Right atrium auricular region (tissue), 2 donors: ENCODE data around the gene GABRG3. TPM values are rescaled to one million over a fixed set of nuclear protein-coding genes. Genes with fewer than 3 reads are reported as not detected.

ENCODE experiments used
- DNase-seq: peaks from one replicate; pipeline ENCODE4 v3.0.0-alpha.2; 2019; ENCODE audit warnings: low spot score
- H3K27ac ChIP-seq, 2 donors: fragments of 200-600 bp; sonication (generic); 1 replicate in 1 of 2; 2 replicates in 1 of 2; pipeline ENCODE4 v1.5.1; 2016 to 2019
- H3K27me3 ChIP-seq, 2 donors: fragments of 200-600 bp; sonication (generic); one replicate each; pipeline versions ENCODE4 v1.5.1 to v1.6.0; 2017 to 2019
- H3K36me3 ChIP-seq: fragments of 200-600 bp; sonication (generic); one replicate; pipeline ENCODE4 v1.5.1; 2016
- H3K4me1 ChIP-seq, 2 donors: fragments of 200-600 bp; sonication (generic); one replicate each; pipeline versions ENCODE4 v1.5.1 to v1.6.0; 2017 to 2019
- H3K4me3 ChIP-seq, 2 donors: fragments of 200-600 bp; sonication (generic); 1 replicate in 1 of 2; 2 replicates in 1 of 2; pipeline ENCODE4 v1.5.1; 2017 to 2019; ENCODE audit warnings: mild to moderate bottlenecking in 1 of 2, moderate library complexity in 1 of 2
- H3K9me3 ChIP-seq, 2 donors: fragments of 200-600 bp; sonication (generic); one replicate each; pipeline ENCODE4 v1.5.1; 2019
- CTCF ChIP-seq, 2 donors: fragments of 200-600 bp; sonication (generic); IDR thresholded peaks; one replicate each; pipeline ENCODE4 v1.5.1; 2019; ENCODE audit warnings: antibody characterized with exemption in 2 of 2
- total RNA-seq, 2 donors: library from RNA; depleted of rRNA; stranded (reverse); fragments of >200 nt; gene quantifications; one replicate each; pipeline ENCODE4 v1.1.0, GENCODE V29; 2016

The GABRG3 gene
- total RNA-seq, 2 donors from 2014 or later: not detected

GRCh38 chr15:27201425-27201824 is 230.4 kb downstream of the GABRG3 start:
- DNase-seq: no peak
- TF ChIP-seq CTCF (IDR thresholded peaks at IDR 0.05): no peak
- Histone ChIP-seq H3K9me3 (no peaks in the 10 kb centered on the region), H3K27me3 (no peaks in the 10 kb centered on the region), H3K4me3 (no peak overlapping the region), H3K4me1 (no peaks in the 10 kb centered on the region), H3K36me3 (no peaks in the 10 kb centered on the region), H3K27ac (no peak overlapping the region)

GRCh38 chr15:27210176-27210575 is 239.2 kb downstream of the GABRG3 start:
- H3K27ac ChIP-seq: no peak overlapping the region
- H3K27me3 ChIP-seq: no peaks in the 10 kb centered on the region
- no peak overlapping the region for H3K4me3 ChIP-seq
- no peaks in the 10 kb centered on the region for H3K4me1 ChIP-seq
- no peaks in the 10 kb centered on the region for H3K36me3 ChIP-seq
- no peak for DNase-seq
- TF ChIP-seq CTCF (IDR thresholded peaks at IDR 0.05): no peak
- H3K9me3 ChIP-seq: no peaks in the 10 kb centered on the region

- DNase-seq: peak; percentile 21
These were observed 243.1 kb downstream of the GABRG3 start for GRCh38 chr15:27214032-27214431.

GRCh38 chr15:27214961-27215360 is 244.0 kb downstream of the GABRG3 start:
- Histone ChIP-seq H3K9me3 (no peaks in the 10 kb centered on the region), H3K4me3 (no peak overlapping the region), H3K27ac (no peak overlapping the region), H3K4me1 (no peaks in the 10 kb centered on the region), H3K36me3 (no peaks in the 10 kb centered on the region), H3K27me3 (no peaks in the 10 kb centered on the region)
- DNase-seq: peak; percentile 28
- TF ChIP-seq CTCF (IDR thresholded peaks at IDR 0.05): no peak

More at GRCh38 chr15:27214032-27214431, 243.1 kb downstream of the GABRG3 start:
- Histone ChIP-seq H3K4me1 (no peaks in the 10 kb centered on the region), H3K4me3 (no peak overlapping the region), H3K9me3 (no peaks in the 10 kb centered on the region), H3K36me3 (no peaks in the 10 kb centered on the region), H3K27ac (no peak overlapping the region), H3K27me3 (no peaks in the 10 kb centered on the region)
- TF ChIP-seq CTCF (IDR thresholded peaks at IDR 0.05): no peak

GRCh38 chr15:27218426-27218825 is 247.4 kb downstream of the GABRG3 start:
- no peaks in the 10 kb centered on the region for H3K4me1 ChIP-seq
- H3K27ac ChIP-seq: no peak overlapping the region
- DNase-seq: peak; percentile 36
- no peaks in the 10 kb centered on the region for H3K9me3 ChIP-seq
- TF ChIP-seq CTCF (IDR thresholded peaks at IDR 0.05): no peak
- H3K27me3 ChIP-seq: no peaks in the 10 kb centered on the region
- no peaks in the 10 kb centered on the region for H3K36me3 ChIP-seq
- H3K4me3 ChIP-seq: no peak overlapping the region

GRCh38 chr15:27219636-27220035 is 248.7 kb downstream of the GABRG3 start:
- no peak for TF ChIP-seq CTCF (IDR thresholded peaks at IDR 0.05)

More at GRCh38 chr15:27219636-27220035, 248.7 kb downstream of the GABRG3 start:
- Histone ChIP-seq H3K27me3 (no peaks in the 10 kb centered on the region), H3K4me1 (no peaks in the 10 kb centered on the region), H3K9me3 (no peaks in the 10 kb centered on the region), H3K36me3 (no peaks in the 10 kb centered on the region), H3K4me3 (no peak overlapping the region), H3K27ac (no peak overlapping the region)
- DNase-seq: peak; percentile 18
